ENCODE results near the gene SLC41A1.

SLC41A1 gene

DNA sequence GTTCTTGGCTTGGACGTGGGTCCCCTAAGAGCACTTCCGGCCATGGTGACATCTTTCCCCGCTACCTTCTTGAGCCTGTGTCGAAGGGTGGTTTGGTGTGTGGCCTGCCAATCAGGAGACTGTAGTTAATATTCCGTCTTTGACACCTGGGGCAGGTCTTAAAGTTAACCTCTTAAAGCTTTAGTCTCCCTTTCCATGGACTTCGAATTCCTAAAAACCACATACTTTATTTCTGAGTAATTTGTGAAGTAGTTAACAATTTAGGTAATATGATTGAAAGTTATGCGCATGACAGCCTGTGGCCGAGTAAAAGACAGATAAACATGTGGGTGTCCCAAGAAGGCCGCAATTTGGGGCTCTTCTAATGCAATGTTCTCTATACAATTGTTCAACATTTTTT lies 27.6 kb downstream of the SLC41A1 start:
- DNase-seq, result no peak

DNA sequence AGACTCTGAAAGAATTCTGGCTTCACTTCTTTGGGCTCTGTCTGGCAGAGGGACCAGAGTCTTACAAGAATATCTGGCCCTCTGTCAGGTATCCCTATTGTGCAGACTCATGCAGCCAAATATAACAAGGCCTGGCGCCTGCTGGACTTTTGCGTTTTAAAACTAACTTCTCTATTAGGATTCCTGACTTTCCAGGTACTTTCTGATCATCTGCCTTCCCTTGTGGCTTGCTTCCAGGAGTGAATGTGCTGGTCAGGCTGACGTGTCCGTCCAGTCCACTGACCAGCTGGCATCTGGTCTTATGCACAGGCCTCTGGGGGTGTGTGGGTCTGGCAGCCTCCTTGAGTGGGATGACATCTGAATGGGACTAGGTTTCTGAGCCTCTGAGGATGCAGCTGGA lies 29.1 kb downstream of the SLC41A1 start:
- no peak for DNase-seq

DNA sequence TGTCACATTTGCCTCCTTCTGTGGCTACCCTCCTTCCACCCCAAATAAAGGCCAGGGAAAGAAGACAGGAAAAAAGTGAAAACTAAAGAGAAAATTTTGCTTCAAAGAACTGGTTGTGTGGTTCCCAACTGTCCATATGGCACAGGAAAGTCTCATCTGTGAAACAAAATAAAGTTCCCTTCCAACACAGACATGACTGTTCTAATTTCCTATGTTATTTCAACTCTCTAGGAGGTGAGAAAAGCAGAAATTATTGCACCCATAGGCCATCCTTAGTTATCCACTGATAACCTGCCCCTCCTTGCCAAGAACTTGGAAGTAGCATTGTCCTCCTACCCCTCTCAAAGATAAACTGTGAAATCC lies 29.6 kb downstream of the SLC41A1 start:
- no peak for DNase-seq

GRCh38 chr1:205782627-205783432 lies 30.2 kb downstream of the SLC41A1 start:
- DNase-seq, result no peak

DNA sequence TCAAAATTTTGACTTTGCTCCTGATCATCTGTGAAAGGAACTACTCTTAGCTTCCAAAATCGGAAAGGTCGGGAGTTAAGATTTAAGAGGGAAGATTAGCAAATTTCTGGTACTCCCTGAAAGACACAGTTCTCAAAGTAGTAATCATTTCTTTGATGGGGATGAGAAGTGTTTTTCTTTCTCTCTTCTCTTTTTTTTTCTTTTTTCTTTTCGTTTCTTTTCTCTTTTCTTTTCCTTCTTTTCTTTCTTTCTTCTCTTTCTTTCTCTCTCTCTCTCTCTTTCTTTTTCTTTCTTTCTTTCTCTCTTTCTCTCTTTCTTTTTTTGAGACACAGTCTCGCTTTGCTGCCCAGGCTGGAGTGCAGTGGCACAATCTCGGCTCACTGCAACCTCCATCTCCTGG lies 32.7 kb downstream of the SLC41A1 start:
- no peak for DNase-seq

- DNase-seq, result no peak
Observed at GRCh38 chr1:205777994-205778393, 35.0 kb downstream of the SLC41A1 start.

DNA sequence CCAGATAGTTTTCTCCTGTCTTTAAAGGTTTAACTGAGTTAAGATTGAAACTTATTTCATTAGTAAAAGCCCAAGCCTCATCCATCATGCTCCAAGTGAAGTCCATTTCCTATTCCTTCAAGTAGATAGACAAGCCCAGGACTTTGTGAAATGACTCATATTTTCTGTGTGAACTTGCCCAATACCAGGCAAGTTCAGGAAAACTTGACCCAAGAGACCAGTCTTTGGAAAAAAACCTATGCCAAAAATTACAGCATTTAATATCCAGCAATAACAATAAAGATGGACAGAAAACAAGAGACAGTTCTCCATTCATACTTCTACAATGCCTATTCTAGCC lies 37.3 kb downstream of the SLC41A1 start:
- no peak for DNase-seq

DNA sequence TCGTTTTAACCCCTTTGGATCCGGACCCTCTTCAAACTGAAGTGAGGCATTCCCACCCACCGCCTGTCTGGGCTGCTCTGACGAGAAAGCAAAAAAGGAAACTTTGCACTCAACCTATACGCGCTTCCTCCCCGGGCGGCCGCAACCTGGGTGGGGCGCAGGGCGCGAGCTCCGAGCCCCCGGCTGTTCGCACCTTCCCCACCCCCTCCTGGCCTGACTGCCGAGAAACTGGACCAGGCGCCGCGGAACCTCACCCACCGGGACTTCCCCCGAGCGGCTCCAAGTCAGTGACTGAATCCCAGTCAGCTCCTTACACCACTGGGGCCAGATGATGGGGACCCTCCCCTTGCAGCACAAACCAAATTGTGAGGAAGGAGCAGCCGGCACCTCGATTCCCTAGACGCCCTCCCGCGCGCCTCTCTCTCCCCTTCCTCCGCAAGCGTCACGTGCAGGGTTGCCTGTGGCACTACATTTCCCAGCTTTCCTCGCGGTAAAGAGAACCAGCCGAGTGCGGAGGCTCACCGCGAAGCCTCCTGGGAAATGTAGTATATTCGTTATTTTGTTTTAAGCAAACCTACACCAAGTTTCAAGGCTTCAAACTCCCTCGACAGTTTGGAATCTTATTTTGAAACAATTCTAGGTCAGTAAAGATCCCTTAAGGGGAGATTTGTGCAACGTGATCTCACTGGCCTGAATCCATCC lies 37.8 kb downstream of the SLC41A1 start, which contains the start of gene RAB29:
Gene RAB29, minus strand, starts transcription at position 468 of the 702 bp plus-strand sequence. CDS start 526 bp downstream, outside the sequence.
- peak; percentile 68 to 84 for DNase-seq

- DNase-seq, result peak; percentile 11 to 30
Observed at GRCh38 chr1:205774198-205775014, 38.6 kb downstream of the SLC41A1 start.

GRCh38 chr1:205772607-205773032 lies 40.4 kb downstream of the SLC41A1 start:
- DNase-seq, result no peak

DNA sequence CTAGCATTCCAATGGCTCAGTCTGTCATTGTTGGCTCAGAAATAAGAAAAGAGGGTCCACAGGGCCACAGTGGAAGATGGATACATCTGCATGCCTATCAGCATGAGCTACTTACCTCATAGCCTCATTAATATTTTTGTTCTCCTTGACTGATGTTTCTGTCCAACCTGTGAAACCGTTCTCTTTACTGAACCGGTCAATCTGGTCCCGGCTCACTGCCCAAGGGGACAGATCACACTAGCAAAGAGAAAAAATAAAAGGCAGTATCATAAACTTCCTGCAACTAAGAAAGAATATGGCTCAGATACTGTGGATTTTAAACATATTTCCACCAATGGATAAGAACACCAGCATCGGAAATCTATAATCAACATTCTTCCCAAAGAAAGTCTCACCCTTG lies 42.4 kb downstream of the SLC41A1 start:
- DNase-seq, result no peak

- no peak for DNase-seq
Observed at GRCh38 chr1:205769641-205770365, 43.2 kb downstream of the SLC41A1 start.

GRCh38 chr1:205767248-205767647 lies 45.8 kb downstream of the SLC41A1 start:
- no peak for DNase-seq

DNA sequence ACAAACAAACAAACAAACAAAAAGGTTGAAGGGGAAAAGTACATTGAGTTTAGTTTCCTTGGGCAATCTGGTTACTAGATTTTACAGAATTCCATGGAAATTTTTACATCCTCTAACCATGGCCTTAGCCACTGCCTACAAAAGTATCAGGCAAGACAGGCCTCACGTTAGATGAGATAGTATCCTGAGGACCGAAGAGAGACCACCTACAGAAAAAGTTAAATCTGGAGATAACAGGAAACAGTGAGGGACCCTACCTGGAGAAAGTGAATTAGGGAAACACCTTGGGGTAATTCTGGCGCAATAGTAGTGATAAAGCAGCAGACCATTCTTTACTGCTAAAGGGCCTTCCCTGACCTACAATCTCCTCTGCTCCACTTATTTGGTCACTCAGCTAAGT lies 46.4 kb downstream of the SLC41A1 start:
- no peak for DNase-seq

DNA sequence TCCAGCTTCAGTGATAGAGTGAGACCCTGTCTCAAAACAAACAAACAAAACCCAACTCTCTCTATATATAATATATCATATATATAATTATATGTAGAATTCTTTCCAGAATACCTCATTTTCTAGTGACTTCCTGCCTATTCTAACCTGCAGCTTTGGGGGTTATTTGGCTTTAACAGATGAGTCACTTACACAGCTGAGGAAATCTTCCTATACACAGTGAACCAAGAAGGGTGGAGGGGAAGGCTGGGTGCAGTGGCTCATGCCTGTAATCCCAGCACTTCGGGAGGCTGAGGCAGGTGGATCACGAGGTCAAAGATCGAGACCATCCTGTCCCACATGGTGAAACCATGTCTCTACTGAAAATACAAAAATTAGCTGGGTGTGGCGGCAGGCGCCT lies 47.0 kb downstream of the SLC41A1 start:
- no peak for DNase-seq

- no peak for DNase-seq
Observed at GRCh38 chr1:205764578-205764977, 48.4 kb downstream of the SLC41A1 start.

DNA sequence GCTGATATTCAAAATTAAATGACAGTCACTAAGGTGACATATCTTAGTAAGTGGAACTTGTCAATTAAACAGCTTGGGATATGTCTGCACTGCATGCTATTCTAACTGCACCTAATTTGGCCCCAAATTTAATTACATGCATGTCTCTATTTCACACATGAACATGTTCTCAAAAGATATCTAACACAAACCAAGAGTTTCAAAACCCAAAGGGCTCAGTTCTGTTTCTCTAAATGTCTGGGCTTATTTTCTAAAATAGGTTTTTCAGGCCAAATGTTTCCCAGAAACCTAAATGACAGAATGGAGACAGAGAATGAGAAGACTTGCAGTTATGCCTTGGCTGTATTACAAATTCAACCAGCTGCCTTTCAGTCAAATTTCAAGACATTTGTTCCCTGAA lies 49.0 kb downstream of the SLC41A1 start:
- DNase-seq, result no peak

GRCh38 chr1:205760606-205761005 lies 52.4 kb downstream of the SLC41A1 start:
- DNase-seq, result no peak

- no peak for DNase-seq
Observed at GRCh38 chr1:205756552-205756951, 56.4 kb downstream of the SLC41A1 start.

DNA sequence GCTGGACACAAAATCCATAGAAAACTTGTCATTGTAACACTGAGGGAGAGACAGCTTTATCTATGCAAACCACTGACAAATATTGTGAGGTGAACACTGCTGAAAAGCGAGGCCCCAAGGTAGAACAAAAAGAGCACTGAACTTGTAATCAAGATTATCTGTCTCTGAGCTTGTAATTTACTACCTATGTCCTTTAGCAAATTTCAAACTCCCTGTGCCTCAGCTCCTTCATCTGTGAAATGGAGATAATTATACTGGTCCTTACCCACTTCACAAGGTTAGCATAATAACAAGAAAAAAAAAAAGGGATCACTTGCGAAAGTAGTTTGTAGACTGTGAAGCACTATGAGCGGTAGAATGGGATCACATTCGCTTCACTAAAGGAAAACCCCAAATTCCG lies 58.1 kb downstream of the SLC41A1 start:
- no peak for DNase-seq

DNA sequence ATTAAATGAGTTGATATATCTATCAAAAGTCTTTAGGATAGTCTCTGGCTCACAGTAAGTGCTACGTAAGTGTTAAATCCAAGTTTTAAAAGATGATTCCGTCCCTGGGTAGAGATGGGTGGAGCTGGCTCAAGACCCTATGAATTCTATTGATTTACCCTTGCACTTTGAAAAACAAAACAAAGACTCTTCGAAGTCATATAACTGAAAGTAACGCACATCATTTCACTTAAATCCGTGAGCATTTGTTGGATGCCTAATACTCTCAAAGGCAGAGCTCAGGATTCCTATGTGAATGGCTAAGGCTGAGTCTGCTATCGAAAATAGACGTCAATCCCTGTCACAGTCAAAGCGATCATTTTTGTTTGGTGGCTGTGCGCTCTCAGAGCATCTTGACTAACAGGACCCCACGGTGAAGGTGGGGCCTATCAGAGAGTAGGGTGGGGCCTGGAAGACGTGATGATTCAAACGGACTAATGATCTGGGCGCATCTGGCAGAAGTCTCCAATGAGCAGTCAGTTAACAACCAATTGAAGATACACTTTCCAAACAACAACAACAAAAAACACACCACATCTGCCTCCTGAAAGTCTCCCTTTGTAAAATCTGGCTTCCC lies 61.9 kb downstream of the SLC41A1 start:
- no peak for DNase-seq

All from stimulated activated CD4-positive, alpha-beta T cell treated with anti-CD3 and anti-CD28 coated beads, Interleukin-4, amount 100 ng/mL, for 4 hours (primary cell).